ENCODE measurements around the gene GPC3. TPM values are rescaled to one million over a fixed set of nuclear protein-coding genes. Genes with fewer than 3 reads are reported as not detected.

The GPC3 gene
- total RNA-seq, 1 experiment from 2014 or later, result 32.4 TPM

DNA sequence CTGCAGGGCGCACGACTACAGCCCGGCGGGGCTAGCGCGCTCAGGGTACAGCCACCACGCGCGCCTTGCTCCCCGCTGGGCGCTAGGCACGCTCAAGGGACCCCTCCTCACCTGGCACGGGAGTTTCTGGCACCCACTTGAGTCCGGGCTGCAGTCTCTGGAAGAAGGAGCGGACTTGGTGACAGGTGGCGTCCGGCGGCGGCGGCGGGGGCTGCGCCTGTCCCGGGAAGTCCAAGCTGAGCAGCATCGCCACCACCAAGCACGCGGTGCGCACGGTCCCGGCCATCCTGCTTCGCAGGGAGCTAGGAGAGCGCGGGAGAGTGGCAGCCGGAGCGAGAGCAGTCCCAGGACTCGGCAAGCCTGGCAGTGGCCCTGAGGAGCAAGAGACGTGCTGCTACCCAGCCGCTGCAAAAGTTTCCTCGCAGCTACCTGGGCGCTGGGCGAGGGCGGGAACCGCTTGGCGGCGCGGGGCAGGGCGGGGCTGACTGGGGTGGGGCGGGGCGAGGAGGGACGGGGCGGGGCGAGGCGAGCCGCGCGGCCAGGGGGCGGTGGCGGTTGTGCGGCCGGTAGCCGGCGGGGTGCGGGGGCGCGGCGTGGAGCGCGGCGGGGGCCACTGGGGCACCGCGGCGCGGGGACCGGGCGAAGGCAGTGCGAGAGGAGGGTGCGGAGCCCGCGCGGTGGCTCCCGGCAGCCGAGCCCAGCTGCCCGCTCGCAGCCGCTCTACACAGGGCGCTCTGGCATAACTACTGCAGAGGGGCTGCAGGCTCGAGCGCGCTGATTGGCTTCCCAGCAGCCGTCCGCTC is at the start of gene GPC3 (continued):
- TF ChIP-seq, protein P1, sequence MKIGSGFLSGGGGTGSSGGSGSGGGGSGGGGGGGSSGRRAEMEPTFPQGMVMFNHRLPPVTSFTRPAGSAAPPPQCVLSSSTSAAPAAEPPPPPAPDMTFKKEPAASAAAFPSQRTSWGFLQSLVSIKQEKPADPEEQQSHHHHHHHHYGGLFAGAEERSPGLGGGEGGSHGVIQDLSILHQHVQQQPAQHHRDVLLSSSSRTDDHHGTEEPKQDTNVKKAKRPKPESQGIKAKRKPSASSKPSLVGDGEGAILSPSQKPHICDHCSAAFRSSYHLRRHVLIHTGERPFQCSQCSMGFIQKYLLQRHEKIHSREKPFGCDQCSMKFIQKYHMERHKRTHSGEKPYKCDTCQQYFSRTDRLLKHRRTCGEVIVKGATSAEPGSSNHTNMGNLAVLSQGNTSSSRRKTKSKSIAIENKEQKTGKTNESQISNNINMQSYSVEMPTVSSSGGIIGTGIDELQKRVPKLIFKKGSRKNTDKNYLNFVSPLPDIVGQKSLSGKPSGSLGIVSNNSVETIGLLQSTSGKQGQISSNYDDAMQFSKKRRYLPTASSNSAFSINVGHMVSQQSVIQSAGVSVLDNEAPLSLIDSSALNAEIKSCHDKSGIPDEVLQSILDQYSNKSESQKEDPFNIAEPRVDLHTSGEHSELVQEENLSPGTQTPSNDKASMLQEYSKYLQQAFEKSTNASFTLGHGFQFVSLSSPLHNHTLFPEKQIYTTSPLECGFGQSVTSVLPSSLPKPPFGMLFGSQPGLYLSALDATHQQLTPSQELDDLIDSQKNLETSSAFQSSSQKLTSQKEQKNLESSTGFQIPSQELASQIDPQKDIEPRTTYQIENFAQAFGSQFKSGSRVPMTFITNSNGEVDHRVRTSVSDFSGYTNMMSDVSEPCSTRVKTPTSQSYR (CRISPR knock-in tag; IDR thresholded peaks at IDR 0.05), result peak; percentile 73
- TF ChIP-seq, protein P2, sequence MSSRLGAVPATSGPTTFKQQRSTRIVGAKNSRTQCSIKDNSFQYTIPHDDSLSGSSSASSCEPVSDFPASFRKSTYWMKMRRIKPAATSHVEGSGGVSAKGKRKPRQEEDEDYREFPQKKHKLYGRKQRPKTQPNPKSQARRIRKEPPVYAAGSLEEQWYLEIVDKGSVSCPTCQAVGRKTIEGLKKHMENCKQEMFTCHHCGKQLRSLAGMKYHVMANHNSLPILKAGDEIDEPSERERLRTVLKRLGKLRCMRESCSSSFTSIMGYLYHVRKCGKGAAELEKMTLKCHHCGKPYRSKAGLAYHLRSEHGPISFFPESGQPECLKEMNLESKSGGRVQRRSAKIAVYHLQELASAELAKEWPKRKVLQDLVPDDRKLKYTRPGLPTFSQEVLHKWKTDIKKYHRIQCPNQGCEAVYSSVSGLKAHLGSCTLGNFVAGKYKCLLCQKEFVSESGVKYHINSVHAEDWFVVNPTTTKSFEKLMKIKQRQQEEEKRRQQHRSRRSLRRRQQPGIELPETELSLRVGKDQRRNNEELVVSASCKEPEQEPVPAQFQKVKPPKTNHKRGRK (CRISPR knock-in tag; IDR thresholded peaks at IDR 0.05; ENCODE audit: borderline replicate concordance), result no peak
- TF ChIP-seq ETV6 (CRISPR knock-in tag; IDR thresholded peaks at IDR 0.05) (peak; percentile 70; the same call in 1 of the 2 replicates), ZNF423 (CRISPR knock-in tag; IDR thresholded peaks at IDR 0.05) (no peak), NR1H2 (CRISPR knock-in tag; IDR thresholded peaks at IDR 0.05) (no peak), CREM (CRISPR knock-in tag; IDR thresholded peaks at IDR 0.05) (no peak), SMAD4 (CRISPR knock-in tag; IDR thresholded peaks at IDR 0.05) (no peak), FOXP1 (CRISPR knock-in tag; IDR thresholded peaks at IDR 0.05; ENCODE audit: borderline replicate concordance) (peak; percentile 80; the same call in 1 of the 2 replicates), GTF2I (CRISPR knock-in tag; conservative IDR thresholded peaks at IDR 0.05) (no peak), ATF1 (CRISPR knock-in tag; IDR thresholded peaks at IDR 0.05) (no peak), SP1 (CRISPR knock-in tag; conservative IDR thresholded peaks at IDR 0.05) (peak; percentile 44; the same call in 1 of the 2 replicates), TEAD4 (CRISPR knock-in tag; IDR thresholded peaks at IDR 0.05) (no peak)
- TF ChIP-seq, protein P3, sequence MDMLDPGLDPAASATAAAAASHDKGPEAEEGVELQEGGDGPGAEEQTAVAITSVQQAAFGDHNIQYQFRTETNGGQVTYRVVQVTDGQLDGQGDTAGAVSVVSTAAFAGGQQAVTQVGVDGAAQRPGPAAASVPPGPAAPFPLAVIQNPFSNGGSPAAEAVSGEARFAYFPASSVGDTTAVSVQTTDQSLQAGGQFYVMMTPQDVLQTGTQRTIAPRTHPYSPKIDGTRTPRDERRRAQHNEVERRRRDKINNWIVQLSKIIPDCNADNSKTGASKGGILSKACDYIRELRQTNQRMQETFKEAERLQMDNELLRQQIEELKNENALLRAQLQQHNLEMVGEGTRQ (CRISPR knock-in tag; IDR thresholded peaks at IDR 0.05), result no peak
- TF ChIP-seq, protein P4, sequence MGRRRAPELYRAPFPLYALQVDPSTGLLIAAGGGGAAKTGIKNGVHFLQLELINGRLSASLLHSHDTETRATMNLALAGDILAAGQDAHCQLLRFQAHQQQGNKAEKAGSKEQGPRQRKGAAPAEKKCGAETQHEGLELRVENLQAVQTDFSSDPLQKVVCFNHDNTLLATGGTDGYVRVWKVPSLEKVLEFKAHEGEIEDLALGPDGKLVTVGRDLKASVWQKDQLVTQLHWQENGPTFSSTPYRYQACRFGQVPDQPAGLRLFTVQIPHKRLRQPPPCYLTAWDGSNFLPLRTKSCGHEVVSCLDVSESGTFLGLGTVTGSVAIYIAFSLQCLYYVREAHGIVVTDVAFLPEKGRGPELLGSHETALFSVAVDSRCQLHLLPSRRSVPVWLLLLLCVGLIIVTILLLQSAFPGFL (CRISPR knock-in tag; IDR thresholded peaks at IDR 0.05; ENCODE audit: borderline replicate concordance), result no peak
- TF ChIP-seq, protein P5, sequence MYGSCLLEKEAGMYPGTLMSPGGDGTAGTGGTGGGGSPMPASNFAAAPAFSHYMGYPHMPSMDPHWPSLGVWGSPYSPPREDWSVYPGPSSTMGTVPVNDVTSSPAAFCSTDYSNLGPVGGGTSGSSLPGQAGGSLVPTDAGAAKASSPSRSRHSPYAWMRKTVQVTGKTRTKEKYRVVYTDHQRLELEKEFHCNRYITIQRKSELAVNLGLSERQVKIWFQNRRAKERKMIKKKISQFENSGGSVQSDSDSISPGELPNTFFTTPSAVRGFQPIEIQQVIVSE (CRISPR knock-in tag; IDR thresholded peaks at IDR 0.05; ENCODE audit: borderline replicate concordance), result no peak
- TF ChIP-seq, protein P6, sequence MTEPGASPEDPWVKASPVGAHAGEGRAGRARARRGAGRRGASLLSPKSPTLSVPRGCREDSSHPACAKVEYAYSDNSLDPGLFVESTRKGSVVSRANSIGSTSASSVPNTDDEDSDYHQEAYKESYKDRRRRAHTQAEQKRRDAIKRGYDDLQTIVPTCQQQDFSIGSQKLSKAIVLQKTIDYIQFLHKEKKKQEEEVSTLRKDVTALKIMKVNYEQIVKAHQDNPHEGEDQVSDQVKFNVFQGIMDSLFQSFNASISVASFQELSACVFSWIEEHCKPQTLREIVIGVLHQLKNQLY (CRISPR knock-in tag; IDR thresholded peaks at IDR 0.05), result no peak
- TF ChIP-seq, protein P7, sequence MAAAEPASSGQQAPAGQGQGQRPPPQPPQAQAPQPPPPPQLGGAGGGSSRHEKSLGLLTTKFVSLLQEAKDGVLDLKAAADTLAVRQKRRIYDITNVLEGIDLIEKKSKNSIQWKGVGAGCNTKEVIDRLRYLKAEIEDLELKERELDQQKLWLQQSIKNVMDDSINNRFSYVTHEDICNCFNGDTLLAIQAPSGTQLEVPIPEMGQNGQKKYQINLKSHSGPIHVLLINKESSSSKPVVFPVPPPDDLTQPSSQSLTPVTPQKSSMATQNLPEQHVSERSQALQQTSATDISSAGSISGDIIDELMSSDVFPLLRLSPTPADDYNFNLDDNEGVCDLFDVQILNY (CRISPR knock-in tag; IDR thresholded peaks at IDR 0.05), result peak; percentile 92; the same call in 1 of the 2 replicates
- TF ChIP-seq, protein P8, sequence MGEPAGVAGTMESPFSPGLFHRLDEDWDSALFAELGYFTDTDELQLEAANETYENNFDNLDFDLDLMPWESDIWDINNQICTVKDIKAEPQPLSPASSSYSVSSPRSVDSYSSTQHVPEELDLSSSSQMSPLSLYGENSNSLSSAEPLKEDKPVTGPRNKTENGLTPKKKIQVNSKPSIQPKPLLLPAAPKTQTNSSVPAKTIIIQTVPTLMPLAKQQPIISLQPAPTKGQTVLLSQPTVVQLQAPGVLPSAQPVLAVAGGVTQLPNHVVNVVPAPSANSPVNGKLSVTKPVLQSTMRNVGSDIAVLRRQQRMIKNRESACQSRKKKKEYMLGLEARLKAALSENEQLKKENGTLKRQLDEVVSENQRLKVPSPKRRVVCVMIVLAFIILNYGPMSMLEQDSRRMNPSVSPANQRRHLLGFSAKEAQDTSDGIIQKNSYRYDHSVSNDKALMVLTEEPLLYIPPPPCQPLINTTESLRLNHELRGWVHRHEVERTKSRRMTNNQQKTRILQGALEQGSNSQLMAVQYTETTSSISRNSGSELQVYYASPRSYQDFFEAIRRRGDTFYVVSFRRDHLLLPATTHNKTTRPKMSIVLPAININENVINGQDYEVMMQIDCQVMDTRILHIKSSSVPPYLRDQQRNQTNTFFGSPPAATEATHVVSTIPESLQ (CRISPR knock-in tag; IDR thresholded peaks at IDR 0.05), result no peak
- TF ChIP-seq, protein P9, sequence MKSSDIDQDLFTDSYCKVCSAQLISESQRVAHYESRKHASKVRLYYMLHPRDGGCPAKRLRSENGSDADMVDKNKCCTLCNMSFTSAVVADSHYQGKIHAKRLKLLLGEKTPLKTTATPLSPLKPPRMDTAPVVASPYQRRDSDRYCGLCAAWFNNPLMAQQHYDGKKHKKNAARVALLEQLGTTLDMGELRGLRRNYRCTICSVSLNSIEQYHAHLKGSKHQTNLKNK (CRISPR knock-in tag; IDR thresholded peaks at IDR 0.05), result no peak
- TF ChIP-seq, protein P10, sequence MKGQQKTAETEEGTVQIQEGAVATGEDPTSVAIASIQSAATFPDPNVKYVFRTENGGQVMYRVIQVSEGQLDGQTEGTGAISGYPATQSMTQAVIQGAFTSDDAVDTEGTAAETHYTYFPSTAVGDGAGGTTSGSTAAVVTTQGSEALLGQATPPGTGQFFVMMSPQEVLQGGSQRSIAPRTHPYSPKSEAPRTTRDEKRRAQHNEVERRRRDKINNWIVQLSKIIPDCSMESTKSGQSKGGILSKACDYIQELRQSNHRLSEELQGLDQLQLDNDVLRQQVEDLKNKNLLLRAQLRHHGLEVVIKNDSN (CRISPR knock-in tag; IDR thresholded peaks at IDR 0.05), result peak; percentile 25; the same call in 1 of the 2 replicates
- TF ChIP-seq, protein P11, sequence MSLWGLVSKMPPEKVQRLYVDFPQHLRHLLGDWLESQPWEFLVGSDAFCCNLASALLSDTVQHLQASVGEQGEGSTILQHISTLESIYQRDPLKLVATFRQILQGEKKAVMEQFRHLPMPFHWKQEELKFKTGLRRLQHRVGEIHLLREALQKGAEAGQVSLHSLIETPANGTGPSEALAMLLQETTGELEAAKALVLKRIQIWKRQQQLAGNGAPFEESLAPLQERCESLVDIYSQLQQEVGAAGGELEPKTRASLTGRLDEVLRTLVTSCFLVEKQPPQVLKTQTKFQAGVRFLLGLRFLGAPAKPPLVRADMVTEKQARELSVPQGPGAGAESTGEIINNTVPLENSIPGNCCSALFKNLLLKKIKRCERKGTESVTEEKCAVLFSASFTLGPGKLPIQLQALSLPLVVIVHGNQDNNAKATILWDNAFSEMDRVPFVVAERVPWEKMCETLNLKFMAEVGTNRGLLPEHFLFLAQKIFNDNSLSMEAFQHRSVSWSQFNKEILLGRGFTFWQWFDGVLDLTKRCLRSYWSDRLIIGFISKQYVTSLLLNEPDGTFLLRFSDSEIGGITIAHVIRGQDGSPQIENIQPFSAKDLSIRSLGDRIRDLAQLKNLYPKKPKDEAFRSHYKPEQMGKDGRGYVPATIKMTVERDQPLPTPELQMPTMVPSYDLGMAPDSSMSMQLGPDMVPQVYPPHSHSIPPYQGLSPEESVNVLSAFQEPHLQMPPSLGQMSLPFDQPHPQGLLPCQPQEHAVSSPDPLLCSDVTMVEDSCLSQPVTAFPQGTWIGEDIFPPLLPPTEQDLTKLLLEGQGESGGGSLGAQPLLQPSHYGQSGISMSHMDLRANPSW (CRISPR knock-in tag; conservative IDR thresholded peaks at IDR 0.05; ENCODE audit: low read depth), result no peak
